ENCODE results near the gene ERC2.

ERC2 gene

DNA sequence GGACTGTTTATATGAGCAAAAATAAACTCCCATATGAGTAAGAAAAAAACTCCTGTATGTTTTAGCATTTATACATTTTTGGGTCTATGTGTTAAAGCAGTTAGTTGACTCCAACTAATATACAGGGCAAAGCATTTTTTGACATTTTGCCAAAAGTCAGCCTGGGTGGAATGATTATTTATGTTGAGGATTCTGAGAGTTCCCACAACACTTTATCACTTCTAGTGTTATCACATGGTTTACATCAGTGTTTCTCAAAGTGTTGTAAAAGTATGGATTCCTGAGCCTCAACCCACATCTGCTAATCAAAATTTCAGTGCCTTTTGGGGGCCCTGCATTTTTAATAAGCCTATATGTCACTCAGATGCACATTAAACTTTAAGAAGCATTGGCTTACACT lies 643.9 kb downstream of the ERC2 start:
- DNase-seq (ENCODE audit: low spot score): no peak

DNA sequence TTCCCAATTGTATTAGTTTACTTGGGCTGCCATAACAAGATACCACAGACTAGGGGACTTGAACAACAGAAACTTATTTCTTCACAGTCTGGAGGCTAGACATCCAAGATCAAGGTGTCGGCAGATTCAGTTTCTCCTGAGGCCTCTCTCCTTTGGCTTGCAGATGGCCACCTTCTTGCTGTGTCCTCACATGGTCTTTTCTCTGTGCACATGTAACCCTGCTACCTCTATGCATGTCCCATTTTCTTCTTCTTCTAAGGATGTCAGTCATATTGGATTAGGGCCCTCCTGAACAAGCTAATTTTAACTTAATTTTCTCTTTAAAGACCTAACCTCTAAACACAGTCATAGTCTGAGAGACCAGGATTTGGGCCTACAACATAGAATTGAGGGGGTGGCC lies 644.4 kb downstream of the ERC2 start:
- no peak for DNase-seq (ENCODE audit: low spot score)

DNA sequence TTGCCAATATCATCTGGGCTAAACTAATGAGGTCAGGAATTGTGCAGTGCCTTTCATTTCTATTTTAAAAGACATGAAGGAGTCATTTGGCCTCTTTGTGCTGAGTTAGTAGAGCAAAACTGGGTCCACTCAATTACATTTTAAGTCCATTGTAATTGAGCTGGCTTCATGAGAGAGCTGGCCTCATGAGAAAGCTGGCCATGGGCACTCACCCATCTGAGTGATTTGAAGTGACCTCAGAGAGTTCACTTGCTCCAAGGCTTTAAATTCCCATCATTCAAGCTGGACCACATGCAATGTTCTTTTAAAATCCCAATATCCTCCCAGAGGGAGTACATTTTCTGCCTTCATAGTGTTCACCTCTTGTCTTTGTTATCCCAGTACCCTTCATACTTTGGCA lies 645.3 kb downstream of the ERC2 start:
- DNase-seq (ENCODE audit: low spot score): no peak

DNA sequence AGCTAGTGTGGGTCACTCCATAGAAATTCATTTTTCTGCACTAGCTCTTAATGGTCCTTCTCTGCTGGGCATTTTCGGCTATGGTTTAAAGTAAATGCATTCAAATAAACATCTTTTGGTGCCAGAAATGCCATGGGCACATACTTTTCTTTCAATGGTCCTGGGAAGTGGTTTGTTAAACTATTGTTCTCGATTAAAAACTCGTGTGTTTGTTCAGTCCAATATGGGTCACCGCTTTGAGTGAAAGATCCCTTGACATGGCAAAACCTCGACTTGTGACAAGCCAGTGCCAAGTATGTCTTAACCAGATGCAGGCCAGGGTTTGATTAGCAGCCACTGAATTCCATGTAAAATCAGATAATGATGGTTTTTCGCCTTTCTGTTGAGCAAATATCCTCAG lies 649.3 kb downstream of the ERC2 start:
- no peak for DNase-seq (ENCODE audit: low spot score)

DNA sequence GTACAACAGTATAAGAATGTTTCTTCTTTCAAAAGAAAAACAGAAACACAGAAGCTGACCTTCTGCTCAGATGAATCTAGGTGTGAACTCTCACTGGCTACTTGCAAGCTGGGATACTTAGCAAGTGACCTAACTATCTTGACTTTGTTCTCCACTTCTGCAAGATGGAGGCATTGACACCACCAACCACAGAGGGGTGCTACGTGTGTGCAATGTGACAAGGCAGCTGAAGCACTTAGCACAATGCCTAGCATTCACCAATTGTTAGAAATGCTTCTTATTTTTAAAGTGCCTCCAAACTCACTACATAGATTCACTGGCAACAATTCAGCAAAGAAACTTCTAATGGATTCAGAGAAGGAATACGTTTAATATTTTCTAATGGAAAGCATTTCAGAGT lies 649.8 kb downstream of the ERC2 start:
- no peak for DNase-seq (ENCODE audit: low spot score)

DNA sequence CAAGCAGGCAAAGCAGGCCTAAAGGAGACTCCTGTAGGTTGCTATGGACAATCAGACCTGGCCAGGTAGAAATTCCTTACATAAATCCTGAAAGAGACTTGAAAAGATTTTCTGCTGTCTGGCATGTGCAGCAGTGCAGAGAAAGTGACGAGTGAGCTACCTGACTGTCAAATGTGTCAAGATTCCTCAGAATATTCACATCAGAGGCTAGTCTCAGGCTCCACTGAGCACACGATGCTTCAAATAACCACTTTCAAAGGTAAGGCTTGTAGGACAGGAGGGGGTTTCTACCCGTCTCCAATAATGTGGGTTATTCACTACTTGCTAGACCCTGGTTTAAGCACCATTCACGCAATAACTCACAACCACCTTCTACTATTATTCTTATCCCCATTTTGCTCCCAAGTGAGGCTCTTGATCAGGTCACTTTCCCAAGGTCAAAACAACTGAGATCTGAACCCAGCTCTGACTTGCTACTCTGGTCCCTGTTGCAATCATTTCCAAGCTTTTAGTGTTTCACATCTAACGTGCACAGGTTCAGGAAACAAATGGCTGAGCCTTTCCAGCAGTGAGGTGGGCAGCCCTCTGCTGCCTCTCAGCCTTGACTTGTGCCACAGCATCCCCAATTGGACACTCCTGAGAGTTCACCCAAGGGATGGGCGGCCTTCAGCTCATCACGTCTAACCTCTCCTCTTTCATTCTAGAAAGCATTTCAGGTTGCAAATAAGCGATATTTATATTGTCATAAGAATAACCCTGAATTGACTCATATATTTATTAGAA lies 651.3 kb downstream of the ERC2 start:
- no peak for DNase-seq (ENCODE audit: low spot score)

DNA sequence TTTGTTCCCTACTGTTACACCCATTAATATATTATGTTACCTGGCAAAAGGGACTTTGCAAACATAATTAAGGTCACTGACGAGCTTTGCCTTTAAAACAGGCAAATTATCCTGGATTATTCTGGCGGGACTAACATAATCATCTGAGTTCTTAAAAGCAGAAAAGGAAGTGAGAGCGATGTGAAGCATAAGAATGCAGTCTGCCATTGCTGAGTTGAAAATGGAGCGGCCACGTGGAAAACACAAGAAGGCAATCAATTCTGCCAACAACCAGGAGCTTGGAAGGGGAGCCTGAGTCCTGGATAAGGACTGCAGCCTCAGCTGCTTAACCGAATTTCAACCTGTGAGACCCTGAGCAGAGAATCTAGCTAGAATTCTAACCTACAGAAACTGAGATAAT lies 653.0 kb downstream of the ERC2 start:
- DNase-seq (ENCODE audit: low spot score): no peak

DNA sequence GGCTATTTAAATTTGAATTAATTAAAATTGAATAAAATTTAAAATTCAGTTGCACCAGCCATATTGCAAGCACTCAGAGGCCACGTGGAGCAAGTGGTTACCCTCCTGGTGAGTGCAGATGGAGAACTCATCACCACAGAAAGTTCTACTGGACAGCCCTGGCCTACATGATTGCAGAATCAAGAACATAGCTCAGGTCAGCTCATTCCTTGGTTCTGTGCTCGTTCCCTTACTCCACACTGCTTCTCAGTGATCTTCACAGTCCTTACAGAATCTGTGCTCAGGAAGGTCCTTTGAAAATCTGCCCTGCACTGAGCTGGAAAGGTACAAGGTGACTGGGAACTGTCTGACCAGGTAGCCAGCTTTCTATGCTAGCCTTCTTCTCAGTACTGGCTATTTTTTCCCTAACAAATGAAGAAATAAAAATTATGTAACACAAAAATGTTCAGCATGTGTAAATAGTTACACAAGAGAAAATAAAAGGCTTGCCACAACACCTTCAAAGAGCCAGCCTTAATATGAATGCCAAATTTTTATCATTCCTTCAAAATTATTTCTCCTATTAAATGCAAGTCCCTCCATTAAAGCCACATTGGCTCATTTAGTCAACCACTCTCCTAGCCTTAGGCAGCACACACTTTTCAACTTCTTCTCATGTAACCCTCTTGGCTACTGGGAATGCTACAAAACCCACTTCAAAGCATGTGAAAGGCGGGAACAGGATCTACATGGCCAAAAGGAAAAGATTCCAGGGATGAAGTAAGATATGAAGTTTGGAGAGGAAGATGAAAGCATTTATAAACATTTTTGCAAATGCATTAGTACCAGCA lies 654.8 kb downstream of the ERC2 start:
- no peak for DNase-seq (ENCODE audit: low spot score)

DNA sequence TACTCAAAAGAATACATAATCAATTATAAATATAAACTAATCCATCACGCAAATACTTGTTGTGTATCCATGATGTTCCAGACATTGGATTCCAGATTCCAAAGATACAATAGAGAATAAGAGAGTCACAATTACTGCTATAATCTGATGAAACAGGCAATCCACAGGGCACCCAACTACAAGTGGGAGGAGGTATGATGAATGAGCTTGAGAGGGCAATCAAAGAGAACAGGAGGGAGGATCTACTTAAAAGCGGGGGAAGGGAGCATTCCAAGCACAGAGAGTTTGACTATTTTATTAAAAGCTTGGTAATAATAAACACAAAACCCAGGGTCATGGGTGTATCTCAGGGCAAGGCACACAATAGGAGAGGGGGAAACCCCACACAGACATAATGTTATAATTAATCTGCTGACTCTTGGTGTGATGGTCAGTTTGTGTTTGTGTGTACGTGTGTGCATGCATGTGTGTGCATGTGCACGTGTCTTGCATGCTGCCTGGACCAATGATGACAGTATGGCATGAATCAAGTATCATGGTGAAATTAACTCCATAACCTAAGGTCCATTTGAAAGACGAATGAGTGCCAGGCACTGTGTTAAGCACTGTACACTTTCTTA lies 655.8 kb downstream of the ERC2 start:
- DNase-seq (ENCODE audit: low spot score): no peak

DNA sequence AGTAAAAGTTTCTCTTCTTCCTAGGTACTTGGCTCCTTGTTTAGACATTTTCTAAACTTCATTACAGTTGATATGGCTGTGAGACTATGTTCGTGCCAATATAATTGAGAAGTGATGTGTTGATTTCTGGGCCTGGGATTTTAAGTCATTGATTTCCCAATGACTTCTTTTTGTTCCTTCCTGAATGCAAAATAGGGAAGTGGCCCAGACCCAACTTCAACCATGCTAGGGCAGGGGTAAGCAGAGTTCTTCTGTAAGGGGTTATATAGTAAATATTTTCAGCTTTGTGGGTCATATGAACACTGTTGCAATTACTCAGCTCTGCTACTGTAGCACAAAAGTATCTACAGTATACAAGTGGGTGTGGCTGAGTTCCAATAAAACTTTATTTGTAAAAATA lies 661.1 kb downstream of the ERC2 start:
- DNase-seq (ENCODE audit: low spot score): no peak

DNA sequence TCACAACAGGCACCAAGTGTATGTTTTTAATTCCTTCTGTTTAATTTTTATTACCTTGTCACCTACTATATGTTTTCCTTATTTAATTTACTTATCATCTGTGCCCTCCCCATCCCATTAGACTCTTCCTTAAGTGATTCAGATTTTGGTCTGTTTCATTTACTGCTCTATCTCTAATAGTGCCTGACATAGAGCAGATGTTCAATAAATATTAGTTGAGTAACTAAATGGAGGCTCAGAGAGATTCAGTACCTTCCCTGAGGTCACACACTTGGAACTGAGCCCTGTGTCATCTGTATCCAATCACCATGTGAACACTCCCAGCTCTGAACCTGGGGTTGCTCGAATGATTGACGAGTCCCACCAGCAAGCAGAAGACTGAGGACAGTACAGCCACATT lies 663.1 kb downstream of the ERC2 start:
- DNase-seq (ENCODE audit: low spot score): no peak

DNA sequence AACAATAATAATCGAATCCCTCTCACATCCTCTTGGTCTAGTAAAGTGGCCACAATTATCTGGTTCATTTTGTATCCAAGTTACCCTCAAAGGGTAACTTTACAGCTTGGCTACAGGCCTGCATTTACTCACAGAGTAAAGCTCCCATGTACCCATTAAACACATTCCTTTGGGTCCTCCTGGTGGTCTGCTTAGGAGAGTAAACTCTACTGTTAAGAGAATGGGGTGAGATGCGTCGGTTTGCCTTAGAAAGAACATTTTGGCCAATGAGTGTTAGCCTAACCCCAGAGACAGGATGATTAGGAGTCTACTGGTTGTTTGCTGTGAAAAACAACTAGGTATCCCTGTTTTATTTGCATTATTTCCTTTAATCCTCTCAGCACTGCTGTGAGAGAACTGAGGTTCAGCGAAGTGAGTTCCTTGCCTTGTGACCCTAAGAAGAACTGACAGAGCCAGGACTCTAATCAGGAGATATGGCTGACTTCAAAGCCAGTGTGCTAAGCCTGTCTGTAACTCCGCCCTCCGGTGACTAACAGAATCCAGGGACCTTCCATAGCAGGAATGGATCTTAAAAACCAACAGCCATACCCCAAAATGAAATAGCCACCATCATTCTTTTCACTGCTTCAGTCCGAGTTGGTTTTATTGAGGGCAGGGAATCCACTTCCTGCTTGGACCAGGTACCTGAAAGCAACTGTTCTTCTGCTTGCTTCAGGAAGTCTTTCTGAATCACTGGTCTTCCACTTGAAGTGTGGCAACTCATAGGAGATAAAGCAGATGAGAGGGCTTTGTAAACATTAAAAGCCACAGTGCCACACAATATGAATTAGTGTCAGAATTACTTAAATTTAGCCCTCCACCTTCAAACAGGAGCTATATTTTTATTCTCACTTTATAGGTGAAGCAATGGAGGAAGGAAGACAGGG lies 663.8 kb downstream of the ERC2 start:
- no peak for DNase-seq (ENCODE audit: low spot score)

DNA sequence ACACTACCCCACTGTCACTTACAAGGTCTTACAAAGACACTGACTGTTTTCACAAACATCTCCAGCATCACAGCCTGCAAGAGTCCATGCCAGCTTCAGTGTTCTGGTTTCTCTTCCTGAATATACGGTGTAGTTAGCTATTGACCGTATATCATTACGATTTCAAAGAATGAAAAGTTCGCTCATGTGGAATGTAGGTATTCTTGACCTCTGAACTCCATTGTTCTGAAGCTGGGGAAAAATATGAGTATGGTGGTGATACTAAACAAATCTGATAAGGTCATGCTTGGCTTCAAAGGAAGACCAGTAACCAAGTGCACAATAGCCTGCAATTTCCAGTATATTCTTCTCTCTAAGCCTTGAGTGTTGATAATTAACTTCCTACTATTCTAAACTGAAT lies 665.5 kb downstream of the ERC2 start:
- DNase-seq (ENCODE audit: low spot score): no peak

DNA sequence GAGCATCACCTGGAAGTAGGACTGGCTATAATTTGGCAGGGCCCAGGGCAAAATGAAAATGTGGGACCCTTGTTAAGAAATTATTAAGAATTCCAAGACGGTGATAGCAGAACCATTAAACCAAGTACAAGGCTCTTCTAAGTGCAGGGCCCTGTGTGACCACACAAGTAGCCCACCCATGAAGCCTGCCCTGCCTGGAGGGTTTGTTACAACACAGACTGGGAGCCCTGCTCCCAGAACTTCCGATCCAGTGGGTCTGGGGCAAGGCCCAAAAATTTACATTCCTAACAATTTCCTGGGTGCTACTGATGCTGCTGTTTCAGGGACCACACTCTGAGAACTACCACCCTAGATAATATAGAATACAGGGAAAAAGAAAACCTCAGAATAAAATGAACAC lies 666.6 kb downstream of the ERC2 start:
- DNase-seq (ENCODE audit: low spot score): no peak

DNA sequence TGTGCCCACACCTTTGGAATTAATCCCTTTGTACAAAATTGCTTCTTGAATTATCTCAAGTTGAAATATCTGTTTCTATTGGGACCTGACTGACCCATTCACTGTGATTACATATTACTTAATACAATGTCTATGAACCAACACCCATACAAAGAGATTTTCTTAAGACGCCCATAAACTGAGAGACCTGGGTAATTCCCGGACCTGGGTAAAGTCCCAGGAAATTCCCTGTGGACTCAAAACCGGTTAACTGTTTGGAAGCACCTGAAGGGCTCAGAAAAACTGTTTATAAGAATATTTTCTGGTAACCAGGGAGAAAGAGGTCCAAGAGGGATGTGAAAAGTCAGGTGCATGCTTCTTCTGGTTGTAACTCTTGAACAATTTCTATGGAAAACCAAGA lies 667.2 kb downstream of the ERC2 start:
- no peak for DNase-seq (ENCODE audit: low spot score)

DNA sequence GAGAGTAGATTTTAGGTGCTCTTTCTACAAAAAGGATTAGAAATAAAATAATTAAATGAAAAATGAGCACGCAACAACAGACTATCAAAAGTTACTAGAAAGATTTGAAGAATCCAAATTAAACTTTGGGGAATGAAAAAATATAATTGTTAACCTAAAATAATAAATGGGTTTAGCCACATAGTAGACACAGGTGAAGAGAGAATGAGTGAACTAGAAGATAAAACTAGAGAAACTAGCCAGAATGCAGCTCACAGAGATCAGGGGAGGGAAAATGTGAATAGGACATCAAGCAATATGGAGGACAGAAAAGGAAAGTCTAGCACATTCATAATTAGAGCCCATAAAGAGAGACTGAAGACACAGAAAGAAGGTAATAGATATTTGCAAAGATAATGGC lies 670.5 kb downstream of the ERC2 start:
- no peak for DNase-seq (ENCODE audit: low spot score)

DNA sequence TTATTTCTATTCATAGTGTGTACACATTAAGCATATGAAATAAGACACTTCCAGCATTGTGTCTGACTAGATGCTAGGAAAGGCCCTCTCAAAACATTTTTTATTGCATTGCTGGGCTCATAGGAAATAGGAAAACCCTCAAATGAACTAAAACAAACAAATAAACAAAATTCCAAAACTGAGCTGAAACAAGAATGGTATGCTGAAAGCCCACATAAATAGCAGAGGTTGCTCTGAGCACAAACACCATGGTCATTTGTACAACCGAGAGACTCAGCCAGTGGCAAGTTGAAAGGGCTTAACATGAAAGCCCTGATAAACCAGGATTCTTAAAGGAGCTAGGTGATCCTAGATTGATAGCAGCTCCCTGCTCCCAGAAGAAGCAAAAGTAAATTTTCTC lies 671.2 kb downstream of the ERC2 start:
- DNase-seq (ENCODE audit: low spot score): no peak

DNA sequence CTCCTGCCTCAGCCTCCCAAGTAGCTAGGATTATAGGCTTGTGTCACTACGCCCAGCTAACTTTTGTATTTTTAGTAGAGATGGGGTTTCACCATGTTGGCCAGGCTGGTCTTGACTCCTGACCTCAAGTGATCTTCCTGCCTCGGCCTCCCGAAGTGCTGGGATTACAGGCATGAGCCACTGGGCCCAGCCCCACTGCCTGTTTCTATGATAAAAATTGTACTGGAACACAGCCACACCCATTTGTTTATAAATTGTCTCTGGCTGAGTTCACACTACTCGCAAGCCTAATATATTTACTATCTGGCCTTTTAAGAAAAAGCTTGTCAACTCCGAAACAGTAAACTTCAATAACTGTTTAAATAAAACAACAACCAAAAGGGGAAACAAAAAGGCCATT lies 671.7 kb downstream of the ERC2 start:
- DNase-seq (ENCODE audit: low spot score): no peak

DNA sequence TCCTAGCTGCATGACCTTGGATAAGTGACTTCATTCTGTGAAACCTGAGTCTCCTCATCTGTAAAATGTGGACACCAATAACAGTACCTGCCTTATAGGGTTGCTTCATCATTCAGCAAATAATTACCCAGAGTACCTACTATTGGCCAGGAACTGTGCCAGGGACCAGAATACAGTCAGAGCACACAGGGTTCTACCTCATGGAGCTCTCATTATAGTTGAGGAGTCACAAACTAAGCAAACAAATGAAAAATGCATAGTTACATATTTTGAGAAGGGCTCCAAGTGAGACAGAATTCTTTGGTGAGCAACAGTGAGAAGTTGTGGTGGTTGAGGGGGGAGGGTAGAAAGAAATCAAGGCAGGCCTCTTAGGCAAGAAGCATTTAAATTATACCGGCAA lies 672.5 kb downstream of the ERC2 start:
- DNase-seq (ENCODE audit: low spot score): no peak

DNA sequence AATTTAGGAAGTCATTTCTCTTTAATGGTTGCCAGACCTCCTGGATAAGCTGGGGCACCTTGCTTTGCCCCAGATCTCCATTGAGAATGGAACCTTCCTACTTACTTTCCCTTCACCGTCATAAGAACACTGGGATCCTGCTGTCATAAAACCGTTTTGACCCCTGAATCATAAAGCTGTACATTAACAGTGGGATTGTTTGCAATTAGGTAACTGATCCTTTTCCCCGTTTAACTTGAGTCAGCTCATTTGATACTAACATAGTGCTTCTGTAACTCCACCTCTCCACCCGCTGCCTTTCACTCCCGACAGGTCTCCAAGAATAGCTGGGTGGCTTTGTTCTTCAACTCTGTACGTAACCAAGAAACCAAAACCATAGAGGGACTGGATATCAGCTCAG lies 673.0 kb downstream of the ERC2 start:
- no peak for DNase-seq (ENCODE audit: low spot score)

DNA sequence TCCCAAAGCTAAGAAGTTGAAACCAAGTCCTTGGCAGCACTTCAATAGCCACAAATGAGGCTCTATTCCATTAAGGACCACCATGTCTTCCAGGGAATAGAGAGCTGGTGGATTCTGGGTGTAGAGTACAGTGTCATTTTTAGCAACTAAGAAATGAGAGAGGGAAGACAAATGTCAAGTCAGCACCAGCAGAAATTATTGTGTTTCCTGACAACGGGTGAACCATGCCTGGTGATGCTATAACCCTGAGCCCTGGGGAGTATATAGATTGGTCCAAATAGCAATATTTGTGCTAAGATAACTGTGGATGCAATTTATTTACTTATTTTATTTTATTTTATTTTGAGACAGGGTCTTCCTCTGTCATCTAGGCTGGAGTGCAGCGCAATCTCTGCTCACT lies 675.5 kb downstream of the ERC2 start:
- no peak for DNase-seq (ENCODE audit: low spot score)

DNA sequence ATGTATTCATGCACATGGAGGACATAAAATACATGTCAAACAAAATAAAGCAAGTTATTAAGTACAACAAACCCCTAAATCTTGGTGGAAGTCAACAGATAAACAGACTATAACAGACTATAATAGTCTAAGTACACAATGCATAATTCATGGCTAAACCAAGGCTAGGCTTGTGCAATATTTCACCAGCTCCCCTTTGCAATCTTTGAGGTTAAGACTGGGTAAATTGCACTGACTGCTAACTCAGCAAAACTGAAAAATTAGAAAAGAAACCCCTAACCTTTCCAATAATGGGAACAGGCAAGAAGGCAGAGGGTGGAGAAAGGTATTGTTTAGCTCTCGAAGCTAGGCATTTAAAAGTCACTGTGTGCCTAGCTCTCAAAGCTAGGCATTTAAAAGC lies 676.3 kb downstream of the ERC2 start:
- no peak for DNase-seq (ENCODE audit: low spot score)

All from hematopoietic multipotent progenitor cell treated with erythropoietin and hydrocortisone succinate and interleukin-3 and kit ligand, for 17 days (in vitro differentiated cells).